ENCODE measurements around the gene LRRC45. TPM values are rescaled to one million over a fixed set of nuclear protein-coding genes. Genes with fewer than 3 reads are reported as not detected.

LRRC45 gene
- total and polyA plus RNA-seq, 11 donors = 2.9 to 8.6 (median 5.6) TPM

- intact Hi-C loops (cut with DNase I) = no loop called here
- no peak for TF ChIP-seq POLR2A (IDR thresholded peaks at IDR 0.05)
- TF ChIP-seq, protein P1, sequence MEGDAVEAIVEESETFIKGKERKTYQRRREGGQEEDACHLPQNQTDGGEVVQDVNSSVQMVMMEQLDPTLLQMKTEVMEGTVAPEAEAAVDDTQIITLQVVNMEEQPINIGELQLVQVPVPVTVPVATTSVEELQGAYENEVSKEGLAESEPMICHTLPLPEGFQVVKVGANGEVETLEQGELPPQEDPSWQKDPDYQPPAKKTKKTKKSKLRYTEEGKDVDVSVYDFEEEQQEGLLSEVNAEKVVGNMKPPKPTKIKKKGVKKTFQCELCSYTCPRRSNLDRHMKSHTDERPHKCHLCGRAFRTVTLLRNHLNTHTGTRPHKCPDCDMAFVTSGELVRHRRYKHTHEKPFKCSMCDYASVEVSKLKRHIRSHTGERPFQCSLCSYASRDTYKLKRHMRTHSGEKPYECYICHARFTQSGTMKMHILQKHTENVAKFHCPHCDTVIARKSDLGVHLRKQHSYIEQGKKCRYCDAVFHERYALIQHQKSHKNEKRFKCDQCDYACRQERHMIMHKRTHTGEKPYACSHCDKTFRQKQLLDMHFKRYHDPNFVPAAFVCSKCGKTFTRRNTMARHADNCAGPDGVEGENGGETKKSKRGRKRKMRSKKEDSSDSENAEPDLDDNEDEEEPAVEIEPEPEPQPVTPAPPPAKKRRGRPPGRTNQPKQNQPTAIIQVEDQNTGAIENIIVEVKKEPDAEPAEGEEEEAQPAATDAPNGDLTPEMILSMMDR (IDR thresholded peaks at IDR 0.05) = no peak
- Histone ChIP-seq H3K36me3 (peaks cover 0 to 11% (median 0%) of the 10 kb centered on the region in 9 donors), H3K27me3 (no peaks in the 10 kb centered on the region), H3K4me1 (peaks cover 0 to 48% (median 12%) of the 10 kb centered on the region in 12 donors), H3K9me3 (no peaks in the 10 kb centered on the region), H3K4me3 (no peak overlapping the region), H3K27ac (peak overlapping the region; percentile 67 to 96 (median 90))
- ATAC-seq (no peak), DNase-seq (no peak)
- WGBS, 4 donors = 75 to 82% (median 78%) methylated on average over 16 to 20 of the region's 20 CpGs
These were observed 10.9 kb upstream of the LRRC45 start for GRCh38 chr17:82012261-82012639.

GRCh38 chr17:82012640-82013295, 10.3 kb upstream of the LRRC45 start:
- intact Hi-C loops (cut with DNase I) = no loop called here

DNA sequence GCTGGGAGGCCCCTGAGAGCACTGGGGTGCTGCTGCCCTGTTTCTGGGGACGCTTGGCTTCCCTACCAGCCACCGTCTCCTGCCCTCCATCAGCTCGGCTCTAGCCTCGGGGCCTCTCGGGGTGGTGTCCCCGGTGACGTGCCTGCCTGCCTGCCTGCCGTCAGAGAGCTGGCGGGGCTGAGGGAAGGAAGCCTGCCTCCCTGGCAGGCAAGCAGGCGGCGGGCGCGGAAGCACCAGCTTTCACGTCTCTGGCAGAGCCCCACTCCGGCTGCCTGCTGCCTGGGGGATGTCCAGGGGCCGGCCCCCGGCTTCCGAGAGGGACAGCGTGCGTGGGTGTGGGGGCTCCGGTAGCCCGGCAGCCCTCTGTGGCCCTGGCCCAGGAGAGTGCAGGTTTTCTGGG, 9.8 kb upstream of the LRRC45 start:
- DNase-seq = peak in 4 of 5 donors; percentile 42 to 81 (median 62)
- 46 to 61% (median 53%) methylated on average over 19 to 22 of the region's 22 CpGs for WGBS, 4 donors
- TF ChIP-seq, protein P1 (IDR thresholded peaks at IDR 0.05) = no peak
- no peak for TF ChIP-seq POLR2A (IDR thresholded peaks at IDR 0.05)
- Histone ChIP-seq H3K27ac (peak overlapping the region; percentile 67 to 96 (median 90)), H3K4me3 (no peak overlapping the region), H3K9me3 (no peaks in the 10 kb centered on the region), H3K36me3 (peaks cover 0 to 21% (median under 1%) of the 10 kb centered on the region in 9 donors), H3K4me1 (peaks cover 0 to 38% (median 10%) of the 10 kb centered on the region in 12 donors), H3K27me3 (no peaks in the 10 kb centered on the region)
- peak; percentile 22 to 78 (median 69) for ATAC-seq
- intact Hi-C loops (cut with DNase I) = no loop called here

More at GRCh38 chr17:82012640-82013295, 10.3 kb upstream of the LRRC45 start:
- no peak overlapping the region for H3K4me3 ChIP-seq
- peaks cover 0 to 43% (median 10%) of the 10 kb centered on the region in 12 donors for H3K4me1 ChIP-seq
- H3K36me3 ChIP-seq = peaks cover 0 to 16% (median 0%) of the 10 kb centered on the region in 9 donors
- H3K27me3 ChIP-seq = no peaks in the 10 kb centered on the region
- DNase-seq (peak in 2 of 5 donors; percentile 56 to 68), ATAC-seq (peak; percentile 38 to 60 (median 41))
- peak overlapping the region; percentile 67 to 96 (median 90) for H3K27ac ChIP-seq
- no peaks in the 10 kb centered on the region for H3K9me3 ChIP-seq
- TF ChIP-seq, protein P1 (IDR thresholded peaks at IDR 0.05) = no peak
- TF ChIP-seq POLR2A (IDR thresholded peaks at IDR 0.05) = no peak
- 67 to 82% (median 73%) methylated on average over 17 to 19 of the region's 19 CpGs for WGBS, 4 donors

GRCh38 chr17:82013772-82014321, 9.3 kb upstream of the LRRC45 start:
- peak; percentile 53 to 74 (median 66) for ATAC-seq
- peak in 4 of 5 donors; percentile 55 to 76 (median 64) for DNase-seq
- intact Hi-C loops (cut with DNase I) = no loop called here
- TF ChIP-seq, protein P1 (IDR thresholded peaks at IDR 0.05) = no peak
- no peak for TF ChIP-seq POLR2A (IDR thresholded peaks at IDR 0.05)
- no peaks in the 10 kb centered on the region for H3K9me3 ChIP-seq
- 67 to 75% (median 67%) methylated on average over 14 to 16 of the region's 16 CpGs for WGBS, 4 donors
- H3K36me3 ChIP-seq = peaks cover 0 to 26% (median 6%) of the 10 kb centered on the region in 9 donors
- peaks cover 0 to 33% (median 8%) of the 10 kb centered on the region in 12 donors for H3K4me1 ChIP-seq
- H3K4me3 ChIP-seq = no peak overlapping the region
- peak overlapping the region; percentile 67 to 96 (median 90) for H3K27ac ChIP-seq
- no peaks in the 10 kb centered on the region for H3K27me3 ChIP-seq

Measured in heart left ventricle (tissue), 16 donors.